Panc1 (cell line): ENCODE data around the gene WWOX.

Source experiments
- CTCF ChIP-seq: fragments of 450-650 bp; IDR thresholded peaks from 2 replicates; pipeline ENCODE4 v1.5.1; 2017; ENCODE audit warnings: mild to moderate bottlenecking
- POLR2AphosphoS5 ChIP-seq: IDR thresholded peaks from 2 replicates; pipeline ENCODE4 v1.6.1; 2012; ENCODE audit warnings: mild to moderate bottlenecking, low read depth, low read length, moderate library complexity

GRCh38 chr16:79182616-79183015 lies 1083.2 kb downstream of the WWOX start:
- TF ChIP-seq CTCF (no peak), POLR2AphosphoS5 (no peak)
